Astrocyte (in vitro differentiated cells and primary cell): ENCODE results near the gene PAX3. TPM values are rescaled to one million over a fixed set of nuclear protein-coding genes. Genes with fewer than 3 reads are reported as not detected.

Experiments
- DNase-seq: peaks from one replicate; pipeline ENCODE4 v3.0.0-alpha.2; 2010; ENCODE audit warnings: low read depth
- FAIRE-seq: peaks from 2 replicates; lab custom pipeline; 2011; peaks lifted over from hg19 to GRCh38; lab: Jason Lieb, UNC
- H2AFZ ChIP-seq: 2 replicates; pipeline ENCODE4 v1.6.0; 2012; ENCODE audit warnings: low read depth, low read length, inconsistent platforms
- H3K27ac ChIP-seq: 2 replicates; pipeline ENCODE4 v1.5.1; 2011; ENCODE audit warnings: low read depth, low read length, inconsistent platforms
- H3K27me3 ChIP-seq: 2 replicates; pipeline ENCODE4 v1.6.0; 2011; ENCODE audit warnings: low read length, inconsistent platforms; ENCODE audit not compliant: insufficient read depth
- H3K36me3 ChIP-seq: 2 replicates; pipeline ENCODE4 v1.5.1; 2011; ENCODE audit warnings: low read length, inconsistent platforms; ENCODE audit not compliant: insufficient read depth
- H3K4me1 ChIP-seq: 2 replicates; pipeline ENCODE4 v1.5.1; 2011; ENCODE audit warnings: low read length, inconsistent platforms; ENCODE audit not compliant: insufficient read depth
- H3K4me2 ChIP-seq: 2 replicates; pipeline ENCODE4 v1.6.0; 2012; ENCODE audit warnings: low read length, inconsistent platforms
- H3K4me3 ChIP-seq: 2 replicates; pipeline ENCODE4 v1.5.1; 2011; ENCODE audit warnings: low read depth, mild to moderate bottlenecking, low read length, inconsistent platforms; ENCODE audit not compliant: insufficient read depth
- H3K79me2 ChIP-seq: 2 replicates; pipeline ENCODE4 v1.6.0; 2012; ENCODE audit warnings: mild to moderate bottlenecking, low read length, inconsistent platforms; ENCODE audit not compliant: insufficient read depth
- H3K9ac ChIP-seq: 2 replicates; pipeline ENCODE4 v1.6.0; 2012; ENCODE audit warnings: mild to moderate bottlenecking, low read length, inconsistent platforms
- H3K9me3 ChIP-seq: 2 replicates; pipeline ENCODE4 v1.5.1; 2012; ENCODE audit warnings: low read depth, mild to moderate bottlenecking, low read length, inconsistent platforms; ENCODE audit not compliant: insufficient read depth
- H4K20me1 ChIP-seq: 2 replicates; pipeline ENCODE4 v1.6.0; 2012; ENCODE audit warnings: low read length, inconsistent platforms; ENCODE audit not compliant: insufficient read depth
- H3K27ac Mint-ChIP-seq: one replicate; pipeline ENCODE4 v1.8.0; 2021; ENCODE audit warnings: mild to moderate bottlenecking, mixed read lengths; ENCODE audit not compliant: unreplicated experiment
- H3K27me3 Mint-ChIP-seq: one replicate; pipeline ENCODE4 v1.8.0; 2021; ENCODE audit warnings: low read depth, mixed read lengths; ENCODE audit not compliant: unreplicated experiment
- H3K36me3 Mint-ChIP-seq: one replicate; pipeline ENCODE4 v1.8.0; 2021; ENCODE audit warnings: low read depth, mixed read lengths; ENCODE audit not compliant: unreplicated experiment
- H3K4me1 Mint-ChIP-seq: one replicate; pipeline ENCODE4 v1.8.0; 2021; ENCODE audit warnings: low read depth, mixed read lengths; ENCODE audit not compliant: unreplicated experiment
- H3K4me3 Mint-ChIP-seq: one replicate; pipeline ENCODE4 v1.8.0; 2021; ENCODE audit warnings: mild to moderate bottlenecking, moderate library complexity, mixed read lengths; ENCODE audit not compliant: unreplicated experiment
- H3K9me3 Mint-ChIP-seq: one replicate; pipeline ENCODE4 v1.8.0; 2021; ENCODE audit warnings: mild to moderate bottlenecking, mixed read lengths; ENCODE audit not compliant: unreplicated experiment
- CTCF ChIP-seq: IDR thresholded peaks from 2 replicates; pipeline ENCODE4 v1.5.1; 2011; ENCODE audit warnings: low read depth, mild to moderate bottlenecking, inconsistent platforms, low read length, moderate library complexity; ENCODE audit not compliant: insufficient read depth
- EZH2 ChIP-seq: IDR thresholded peaks from 2 replicates; pipeline ENCODE4 v1.6.1; 2012; ENCODE audit warnings: mild to moderate bottlenecking, low read length, inconsistent platforms; ENCODE audit not compliant: insufficient read depth
- total RNA-seq: library from RNA; stranded (reverse); gene quantifications from 2 replicates; pipeline ENCODE4 v1.2.1, GENCODE V29; 2021

PAX3 gene
- total RNA-seq, 1 donor from 2014 or later = not detected

- FAIRE-seq (no peak), DNase-seq (no peak)
- peaks cover 2% of the 10 kb centered on the region for H3K27me3 ChIP-seq
- no peak overlapping the region for H3K27ac ChIP-seq
- peaks cover 14% of the 10 kb centered on the region for H3K27me3 Mint-ChIP-seq
- no peak overlapping the region for H2AFZ ChIP-seq
- no peaks in the 10 kb centered on the region for H3K9me3 Mint-ChIP-seq
- no peaks in the 10 kb centered on the region for H3K79me2 ChIP-seq
- TF ChIP-seq EZH2 (no peak), CTCF (no peak)
- no peaks in the 10 kb centered on the region for H3K36me3 ChIP-seq
- no peaks in the 10 kb centered on the region for H3K4me1 Mint-ChIP-seq
- no peak overlapping the region for H3K4me3 Mint-ChIP-seq
- no peak overlapping the region for H3K4me2 ChIP-seq
- H3K36me3 Mint-ChIP-seq = no peaks in the 10 kb centered on the region
- no peaks in the 10 kb centered on the region for H3K4me1 ChIP-seq
- no peaks in the 10 kb centered on the region for H4K20me1 ChIP-seq
- H3K9ac ChIP-seq = no peak overlapping the region
- no peak overlapping the region for H3K27ac Mint-ChIP-seq
- peaks cover 3% of the 10 kb centered on the region for H3K9me3 ChIP-seq
- no peak overlapping the region for H3K4me3 ChIP-seq
These were observed 119.2 kb downstream of the PAX3 start for GRCh38 chr2:222179592-222179991.

- no peaks in the 10 kb centered on the region for H3K9me3 Mint-ChIP-seq
- Histone ChIP-seq H3K27ac (no peak overlapping the region), H2AFZ (no peak overlapping the region), H3K9ac (no peak overlapping the region), H3K79me2 (no peaks in the 10 kb centered on the region), H3K36me3 (no peaks in the 10 kb centered on the region), H3K4me1 (no peaks in the 10 kb centered on the region), H4K20me1 (no peaks in the 10 kb centered on the region), H3K4me3 (no peak overlapping the region), H3K9me3 (peaks cover 3% of the 10 kb centered on the region), H3K27me3 (peaks cover 2% of the 10 kb centered on the region), H3K4me2 (no peak overlapping the region)
- FAIRE-seq (no peak), DNase-seq (no peak)
- no peaks in the 10 kb centered on the region for H3K36me3 Mint-ChIP-seq
- no peak overlapping the region for H3K4me3 Mint-ChIP-seq
- peaks cover 10% of the 10 kb centered on the region for H3K27me3 Mint-ChIP-seq
- H3K27ac Mint-ChIP-seq = no peak overlapping the region
- TF ChIP-seq CTCF (no peak), EZH2 (no peak)
- H3K4me1 Mint-ChIP-seq = no peaks in the 10 kb centered on the region
These were observed 120.3 kb downstream of the PAX3 start for GRCh38 chr2:222178450-222178849.

GRCh38 chr2:222176890-222177289 lies 121.9 kb downstream of the PAX3 start:
- no peaks in the 10 kb centered on the region for H4K20me1 ChIP-seq
- no peak overlapping the region for H3K27ac ChIP-seq
- TF ChIP-seq CTCF = no peak
- H3K36me3 ChIP-seq = no peaks in the 10 kb centered on the region
- Mint-ChIP-seq H3K36me3 (no peaks in the 10 kb centered on the region), H3K27ac (no peak overlapping the region), H3K4me1 (no peaks in the 10 kb centered on the region), H3K4me3 (no peak overlapping the region), H3K27me3 (peaks cover 10% of the 10 kb centered on the region), H3K9me3 (no peaks in the 10 kb centered on the region)
- H3K4me1 ChIP-seq = no peaks in the 10 kb centered on the region
- no peaks in the 10 kb centered on the region for H3K79me2 ChIP-seq
- H2AFZ ChIP-seq = no peak overlapping the region
- H3K27me3 ChIP-seq = peaks cover 2% of the 10 kb centered on the region
- H3K9me3 ChIP-seq = peaks cover 3% of the 10 kb centered on the region
- DNase-seq = no peak
- no peak for FAIRE-seq
- H3K9ac ChIP-seq = no peak overlapping the region
- H3K4me2 ChIP-seq = no peak overlapping the region
- no peak overlapping the region for H3K4me3 ChIP-seq
